ENCODE measurements around the gene USP3. TPM values are rescaled to one million over a fixed set of nuclear protein-coding genes. Genes with fewer than 3 reads are reported as not detected.
"Not testable (repeated sequence)": the region's sequence is repeated elsewhere in the genome, so short reads cannot be mapped to it uniquely, and the experiment has no call there.

Gene USP3
- total and polyA plus RNA-seq, 2 of the 13 experiments (the other 11 are each of a cell fraction or from before 2014, with no cell fraction given) = 14.3 to 61.2 TPM

- H3K27me3 ChIP-seq (ENCODE audit: control insufficient read depth in 1 of 2, insufficient read depth in 2 of 2, low read length in 2 of 2); H3K9ac ChIP-seq (ENCODE audit: insufficient read depth, low read depth, low read length); DNase-seq (ENCODE audit: low spot score); CTCF ChIA-PET (ENCODE audit: low intra/inter-chr PET ratio, low total read pairs); FAIRE-seq; intact Hi-C loops (cut with micrococcal nuclease; ENCODE audit: unreplicated experiment); H2AFZ ChIP-seq (ENCODE audit: low read length); H3K4me1 ChIP-seq (ENCODE audit: insufficient read depth, low read length); H3K9me3 ChIP-seq (ENCODE audit: low read length); H3K4me2 ChIP-seq (ENCODE audit: low read depth, low read length); H4K20me1 ChIP-seq (ENCODE audit: insufficient read depth, low read length); in situ Hi-C loops (cut with HindIII; ENCODE audit: extremely low pct_ligation_motif_present, low pct_unique_long_range_greater_than_20kb); H3K4me3 ChIP-seq (replicated peaks in 1 of 3; ENCODE audit: insufficient read depth in 1 of 3, low read depth in 2 of 3, low read length in 3 of 3); H3K79me2 ChIP-seq (ENCODE audit: insufficient read depth, low read length); BruUV-seq (replicated peaks); ATAC-seq; POLR2A ChIA-PET; H3K36me3 ChIP-seq (replicated peaks in 1 of 2; ENCODE audit: control insufficient read depth in 1 of 2, insufficient read depth in 2 of 2, low read length in 2 of 2); H3K27ac ChIP-seq (ENCODE audit: extremely low read length, insufficient read depth, low read length): not testable (repeated sequence)
- WGBS (ENCODE audit: low lambda C conversion rate) = 97% methylated on average over 4 of the region's 4 CpGs
These were observed 112.8 kb downstream of the USP3 start for GRCh38 chr15:63617147-63617546.

- H3K4me3 ChIP-seq (replicated peaks in 1 of 3; ENCODE audit: insufficient read depth in 1 of 3, low read depth in 2 of 3, low read length in 3 of 3); H3K9ac ChIP-seq (ENCODE audit: insufficient read depth, low read depth, low read length); H4K20me1 ChIP-seq (ENCODE audit: insufficient read depth, low read length); intact Hi-C loops (cut with micrococcal nuclease; ENCODE audit: unreplicated experiment); FAIRE-seq; H2AFZ ChIP-seq (ENCODE audit: low read length); BruUV-seq (replicated peaks); H3K4me1 ChIP-seq (ENCODE audit: insufficient read depth, low read length); in situ Hi-C loops (cut with HindIII; ENCODE audit: extremely low pct_ligation_motif_present, low pct_unique_long_range_greater_than_20kb); H3K4me2 ChIP-seq (ENCODE audit: low read depth, low read length); H3K36me3 ChIP-seq (replicated peaks in 1 of 2; ENCODE audit: control insufficient read depth in 1 of 2, insufficient read depth in 2 of 2, low read length in 2 of 2); POLR2A ChIA-PET; H3K27ac ChIP-seq (ENCODE audit: extremely low read length, insufficient read depth, low read length); H3K79me2 ChIP-seq (ENCODE audit: insufficient read depth, low read length); H3K9me3 ChIP-seq (ENCODE audit: low read length); ATAC-seq; CTCF ChIA-PET (ENCODE audit: low intra/inter-chr PET ratio, low total read pairs); DNase-seq (ENCODE audit: low spot score); H3K27me3 ChIP-seq (ENCODE audit: control insufficient read depth in 1 of 2, insufficient read depth in 2 of 2, low read length in 2 of 2): not testable (repeated sequence)
- WGBS (ENCODE audit: low lambda C conversion rate) = 92% methylated on average over 3 of the region's 3 CpGs
These were observed 113.2 kb downstream of the USP3 start for GRCh38 chr15:63617627-63618026.

- H3K9ac ChIP-seq (ENCODE audit: insufficient read depth, low read depth, low read length); CTCF ChIA-PET (ENCODE audit: low intra/inter-chr PET ratio, low total read pairs); H3K4me1 ChIP-seq (ENCODE audit: insufficient read depth, low read length); FAIRE-seq; H2AFZ ChIP-seq (ENCODE audit: low read length); BruUV-seq (replicated peaks); intact Hi-C loops (cut with micrococcal nuclease; ENCODE audit: unreplicated experiment); H3K4me2 ChIP-seq (ENCODE audit: low read depth, low read length); H3K79me2 ChIP-seq (ENCODE audit: insufficient read depth, low read length); in situ Hi-C loops (cut with HindIII; ENCODE audit: extremely low pct_ligation_motif_present, low pct_unique_long_range_greater_than_20kb); DNase-seq (ENCODE audit: low spot score); H3K27me3 ChIP-seq (ENCODE audit: control insufficient read depth in 1 of 2, insufficient read depth in 2 of 2, low read length in 2 of 2); H3K27ac ChIP-seq (ENCODE audit: extremely low read length, insufficient read depth, low read length); H3K9me3 ChIP-seq (ENCODE audit: low read length); H4K20me1 ChIP-seq (ENCODE audit: insufficient read depth, low read length); ATAC-seq; H3K4me3 ChIP-seq (replicated peaks in 1 of 3; ENCODE audit: insufficient read depth in 1 of 3, low read depth in 2 of 3, low read length in 3 of 3); POLR2A ChIA-PET: not testable (repeated sequence)
- WGBS (ENCODE audit: low lambda C conversion rate) = 60% methylated on average over 2 of the region's 2 CpGs
- H3K36me3 ChIP-seq (replicated peaks in 1 of 2; ENCODE audit: control insufficient read depth in 1 of 2, insufficient read depth in 2 of 2, low read length in 2 of 2) = peaks cover 1 to 15% of the 10 kb centered on the region in 2 experiments; a peak in 4 of 5 replicates
These were observed 116.4 kb downstream of the USP3 start for GRCh38 chr15:63620760-63621159.

Measured in HepG2 (cell line).